HUES6 (cell line): ENCODE measurements around the gene UGT1A10.

Source experiments
- H3K27ac ChIP-seq: 2 replicates; pipeline ENCODE4 v1.7.0; 2013; ENCODE audit warnings: low read depth, mild to moderate bottlenecking, low read length, inconsistent platforms
- H3K27me3 ChIP-seq: 2 replicates; pipeline ENCODE4 v1.6.1; 2013; ENCODE audit warnings: low read length; ENCODE audit not compliant: control insufficient read depth, insufficient read depth
- H3K36me3 ChIP-seq: 2 replicates; pipeline ENCODE4 v1.6.1; 2013; ENCODE audit warnings: low read length; ENCODE audit not compliant: control insufficient read depth, insufficient read depth
- H3K4me1 ChIP-seq: 2 replicates; pipeline ENCODE4 v1.6.1; 2013; ENCODE audit warnings: low read length; ENCODE audit not compliant: control insufficient read depth, insufficient read depth
- H3K4me3 ChIP-seq: 2 replicates; pipeline ENCODE4 v1.5.1; 2013; ENCODE audit warnings: low read depth, low read length
- H3K9ac ChIP-seq: one replicate; pipeline ENCODE4 v1.6.1; 2013; ENCODE audit warnings: mild to moderate bottlenecking, low read length
- H3K9me3 ChIP-seq: 2 replicates; pipeline ENCODE4 v1.6.1; 2013; ENCODE audit warnings: low read depth, low read length; ENCODE audit not compliant: control insufficient read depth, insufficient read depth

Gene UGT1A10

GRCh38 chr2:233807966-233808935 lies 172.0 kb downstream of the UGT1A10 start:
- Histone ChIP-seq H3K36me3 (no peaks in the 10 kb centered on the region), H3K27me3 (0 out of 2 replicates have a peak, but pooled peaks cover 2% of the 10 kb centered on the region), H3K4me3 (no peak overlapping the region), H3K27ac (no peak overlapping the region), H3K9ac (no peak overlapping the region), H3K9me3 (no peaks in the 10 kb centered on the region), H3K4me1 (no peaks in the 10 kb centered on the region)

- Histone ChIP-seq H3K9ac (no peak overlapping the region), H3K4me1 (no peaks in the 10 kb centered on the region), H3K36me3 (no peaks in the 10 kb centered on the region), H3K27me3 (no peaks in the 10 kb centered on the region), H3K4me3 (no peak overlapping the region), H3K9me3 (no peaks in the 10 kb centered on the region), H3K27ac (no peak overlapping the region)
Measured at GRCh38 chr2:233810385-233810784, 174.1 kb downstream of the UGT1A10 start.

GRCh38 chr2:233811087-233811486 lies 174.8 kb downstream of the UGT1A10 start:
- Histone ChIP-seq H3K9me3 (no peaks in the 10 kb centered on the region), H3K36me3 (no peaks in the 10 kb centered on the region), H3K4me1 (no peaks in the 10 kb centered on the region), H3K27me3 (no peaks in the 10 kb centered on the region), H3K27ac (no peak overlapping the region), H3K4me3 (no peak overlapping the region), H3K9ac (no peak overlapping the region)

DNA sequence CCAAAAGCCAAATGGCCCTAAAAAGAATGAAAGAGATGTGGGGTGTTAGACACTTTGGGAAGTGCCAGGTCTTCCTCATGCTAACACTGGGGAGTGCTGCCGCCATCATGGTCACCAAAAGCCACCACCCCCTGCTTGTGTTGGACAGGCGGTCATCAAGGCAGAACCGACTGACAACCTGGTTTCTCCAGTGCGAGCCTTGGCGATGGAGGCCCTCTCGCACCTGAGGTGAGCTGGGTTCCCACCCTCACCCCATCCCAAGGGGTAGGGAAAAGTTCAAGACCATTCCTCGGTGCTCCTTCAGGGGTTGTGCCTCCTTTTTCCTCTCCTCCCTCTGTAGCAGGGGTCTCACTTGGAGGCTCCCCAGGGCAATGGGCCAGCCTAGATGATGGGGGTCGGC lies 175.5 kb downstream of the UGT1A10 start:
- Histone ChIP-seq H3K9me3 (no peaks in the 10 kb centered on the region), H3K36me3 (no peaks in the 10 kb centered on the region), H3K27ac (no peak overlapping the region), H3K27me3 (no peaks in the 10 kb centered on the region), H3K4me3 (no peak overlapping the region), H3K9ac (no peak overlapping the region), H3K4me1 (no peaks in the 10 kb centered on the region)

- Histone ChIP-seq H3K4me3 (no peak overlapping the region), H3K27ac (no peak overlapping the region), H3K9ac (no peak overlapping the region), H3K9me3 (no peaks in the 10 kb centered on the region), H3K36me3 (no peaks in the 10 kb centered on the region), H3K4me1 (no peaks in the 10 kb centered on the region), H3K27me3 (no peaks in the 10 kb centered on the region)
Measured at GRCh38 chr2:233813236-233814055, 177.2 kb downstream of the UGT1A10 start.

DNA sequence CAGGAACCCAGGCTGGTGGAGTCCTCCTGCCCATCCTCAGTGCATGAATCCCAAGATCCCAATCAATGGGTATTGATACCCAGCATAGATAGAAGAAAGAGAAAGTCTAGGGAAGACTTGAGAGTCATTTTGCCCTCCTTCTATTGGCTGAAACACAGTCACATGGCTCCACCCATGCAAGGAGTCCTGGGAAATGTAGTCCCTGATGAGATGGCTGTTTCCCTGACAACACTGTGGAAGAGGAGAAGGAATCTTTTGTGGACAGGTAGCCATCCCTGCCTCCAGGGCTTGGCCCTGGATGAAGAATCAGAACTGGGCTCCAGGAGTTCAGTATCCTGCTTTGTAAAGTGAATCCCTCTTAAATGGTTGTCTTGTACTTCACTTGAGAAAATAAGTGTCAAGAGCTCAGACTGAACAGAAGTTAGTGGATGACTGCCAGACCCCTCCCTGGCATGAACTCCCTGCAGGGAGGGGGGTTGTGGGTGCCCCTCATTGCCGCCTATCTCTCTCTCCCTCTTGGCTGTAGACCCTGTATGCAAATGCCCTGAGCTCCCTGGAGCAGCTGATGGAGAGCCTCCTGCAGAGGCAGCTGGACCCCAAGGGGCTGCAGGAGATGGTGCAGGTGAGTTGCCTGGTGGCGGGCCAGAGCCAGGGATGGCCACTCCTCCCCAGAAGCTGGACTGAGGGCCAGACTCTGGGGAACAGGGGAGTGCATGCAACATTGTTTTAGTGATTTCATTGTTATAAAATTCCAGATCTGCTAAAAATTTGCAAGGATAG lies 178.0 kb downstream of the UGT1A10 start:
- Histone ChIP-seq H3K9ac (no peak overlapping the region), H3K27me3 (no peaks in the 10 kb centered on the region), H3K4me1 (no peaks in the 10 kb centered on the region), H3K9me3 (no peaks in the 10 kb centered on the region), H3K4me3 (no peak overlapping the region), H3K36me3 (no peaks in the 10 kb centered on the region), H3K27ac (no peak overlapping the region)

DNA sequence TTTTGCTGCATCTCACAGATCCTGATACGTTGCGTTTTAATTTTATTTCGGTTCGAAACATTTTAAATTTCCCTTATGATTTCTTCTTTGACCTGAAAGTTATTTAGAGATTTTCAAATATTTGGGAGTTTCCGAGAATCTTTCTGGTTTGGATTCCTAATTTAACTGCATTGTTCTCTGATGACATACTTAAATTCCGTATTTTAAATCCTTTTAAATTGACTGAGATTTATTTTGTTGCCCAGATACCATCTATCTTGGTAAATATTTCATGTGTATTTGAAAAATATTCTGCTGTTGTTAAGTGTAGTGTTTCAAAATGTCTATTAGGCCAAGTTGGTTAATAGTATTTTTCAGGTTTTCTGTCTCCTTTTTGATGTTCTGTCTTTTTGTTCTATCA lies 179.6 kb downstream of the UGT1A10 start:
- H3K4me3 ChIP-seq = no peak overlapping the region
- no peaks in the 10 kb centered on the region for H3K4me1 ChIP-seq
- H3K9ac ChIP-seq = no peak overlapping the region
- H3K36me3 ChIP-seq = no peaks in the 10 kb centered on the region
- no peak overlapping the region for H3K27ac ChIP-seq
- no peaks in the 10 kb centered on the region for H3K27me3 ChIP-seq
- no peaks in the 10 kb centered on the region for H3K9me3 ChIP-seq

GRCh38 chr2:233816334-233816733 lies 180.1 kb downstream of the UGT1A10 start:
- Histone ChIP-seq H3K9me3 (no peaks in the 10 kb centered on the region), H3K4me3 (no peak overlapping the region), H3K9ac (no peak overlapping the region), H3K36me3 (no peaks in the 10 kb centered on the region), H3K27ac (no peak overlapping the region), H3K27me3 (no peaks in the 10 kb centered on the region), H3K4me1 (no peaks in the 10 kb centered on the region)

DNA sequence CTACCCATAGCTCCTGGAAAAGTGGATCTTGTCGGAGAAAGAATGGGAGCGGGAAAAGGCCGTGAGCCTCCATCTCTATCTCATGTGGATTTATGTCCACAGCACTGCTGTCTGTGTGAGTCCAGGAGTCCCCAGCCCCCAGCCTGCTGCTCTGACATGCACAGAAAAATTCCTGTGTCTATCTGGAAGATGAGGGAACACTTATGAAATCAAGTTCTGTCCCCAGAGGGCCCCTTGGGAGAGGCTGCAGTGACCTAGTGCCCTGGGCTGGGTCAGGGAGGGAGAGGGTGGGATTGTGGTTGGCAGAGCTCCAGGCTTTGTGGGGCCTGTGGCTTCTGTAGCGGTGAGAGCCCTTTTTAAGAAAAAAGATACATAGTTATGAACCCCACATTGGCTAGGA lies 180.5 kb downstream of the UGT1A10 start:
- no peak overlapping the region for H3K9ac ChIP-seq
- H3K36me3 ChIP-seq = no peaks in the 10 kb centered on the region
- H3K9me3 ChIP-seq = no peaks in the 10 kb centered on the region
- no peaks in the 10 kb centered on the region for H3K27me3 ChIP-seq
- no peak overlapping the region for H3K27ac ChIP-seq
- H3K4me3 ChIP-seq = no peak overlapping the region
- no peaks in the 10 kb centered on the region for H3K4me1 ChIP-seq

DNA sequence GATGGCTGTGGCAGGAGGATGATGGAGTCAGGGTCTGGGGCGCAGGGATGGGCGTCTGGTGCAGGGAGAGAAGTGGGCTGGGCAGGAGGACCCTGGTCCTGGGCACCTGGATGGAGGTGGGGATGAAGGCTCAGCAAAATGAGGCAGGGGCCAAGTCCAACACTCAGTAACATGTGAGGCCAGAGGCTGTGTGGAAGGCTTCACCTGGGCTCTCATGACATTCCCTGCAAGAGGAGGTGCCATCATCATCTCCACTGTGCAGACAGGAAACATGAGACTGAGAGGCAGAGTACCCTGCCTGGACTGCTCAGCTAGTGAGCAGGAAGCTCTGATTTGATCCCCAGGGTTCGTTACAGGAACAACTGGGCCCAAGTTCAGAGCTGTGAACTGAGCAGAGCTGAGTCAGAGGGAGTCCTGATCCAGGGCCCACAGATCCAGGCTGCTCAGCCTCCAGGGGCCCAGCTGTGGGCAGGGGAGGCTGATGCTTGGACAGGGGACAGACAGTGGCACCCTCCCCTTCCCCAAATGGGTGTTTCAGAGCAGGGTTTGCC lies 181.2 kb downstream of the UGT1A10 start:
- H3K4me1 ChIP-seq = no peaks in the 10 kb centered on the region
- no peak overlapping the region for H3K9ac ChIP-seq
- H3K27ac ChIP-seq = no peak overlapping the region

More for the DNA sequence above, 181.2 kb downstream of the UGT1A10 start:
- H3K27me3 ChIP-seq = no peaks in the 10 kb centered on the region
- H3K9me3 ChIP-seq = no peaks in the 10 kb centered on the region
- H3K36me3 ChIP-seq = no peaks in the 10 kb centered on the region
- no peak overlapping the region for H3K4me3 ChIP-seq
